HG03442 (cell line): ENCODE results near the gene LGALS1.
A peak's percentile ranks its signal among the peaks of the same experiment; 100 is the strongest.
"Not testable (repeated sequence)": the region's sequence is repeated elsewhere in the genome, so short reads cannot be mapped to it uniquely, and the experiment has no call there.

Experiments
- ATAC-seq: cut with Tn5 transposase; IDR thresholded peaks from one replicate; pipeline ENCODE4 v1.9.1; 2021; ENCODE audit warnings: mild to moderate bottlenecking, moderate library complexity; ENCODE audit not compliant: unreplicated experiment

LGALS1 gene

GRCh38 chr22:37639070-37639760 lies 36.2 kb upstream of the LGALS1 start, which contains the start of gene SH3BP1:
Gene SH3BP1 (plus strand): TSS chr22:37639669. CDS start chr22:37639788, 119 bp downstream.
- ATAC-seq = no peak

GRCh38 chr22:37639771-37640590 lies 35.5 kb upstream of the LGALS1 start:
- ATAC-seq = no peak

- no peak for ATAC-seq
Observed at GRCh38 chr22:37640591-37641560, 34.6 kb upstream of the LGALS1 start.

DNA sequence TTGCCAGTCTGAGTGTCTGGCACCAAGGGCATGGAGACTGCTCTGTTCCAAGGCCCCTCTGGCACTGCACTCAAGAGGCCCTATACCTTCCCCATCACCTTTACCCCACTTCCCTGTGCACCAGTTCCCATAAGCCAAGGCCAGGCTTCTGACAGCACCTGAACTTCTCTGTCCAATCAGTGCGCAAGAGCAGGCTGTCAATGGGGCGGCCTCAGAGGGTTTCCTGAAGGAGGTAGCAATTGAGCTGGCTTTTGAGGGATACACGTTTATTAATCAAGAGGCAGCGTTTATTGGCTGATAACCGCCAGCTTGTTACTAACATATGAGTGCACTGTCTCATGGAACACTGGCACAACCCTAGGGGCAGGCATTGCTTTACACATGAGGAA lies 33.9 kb upstream of the LGALS1 start:
- no peak for ATAC-seq

DNA sequence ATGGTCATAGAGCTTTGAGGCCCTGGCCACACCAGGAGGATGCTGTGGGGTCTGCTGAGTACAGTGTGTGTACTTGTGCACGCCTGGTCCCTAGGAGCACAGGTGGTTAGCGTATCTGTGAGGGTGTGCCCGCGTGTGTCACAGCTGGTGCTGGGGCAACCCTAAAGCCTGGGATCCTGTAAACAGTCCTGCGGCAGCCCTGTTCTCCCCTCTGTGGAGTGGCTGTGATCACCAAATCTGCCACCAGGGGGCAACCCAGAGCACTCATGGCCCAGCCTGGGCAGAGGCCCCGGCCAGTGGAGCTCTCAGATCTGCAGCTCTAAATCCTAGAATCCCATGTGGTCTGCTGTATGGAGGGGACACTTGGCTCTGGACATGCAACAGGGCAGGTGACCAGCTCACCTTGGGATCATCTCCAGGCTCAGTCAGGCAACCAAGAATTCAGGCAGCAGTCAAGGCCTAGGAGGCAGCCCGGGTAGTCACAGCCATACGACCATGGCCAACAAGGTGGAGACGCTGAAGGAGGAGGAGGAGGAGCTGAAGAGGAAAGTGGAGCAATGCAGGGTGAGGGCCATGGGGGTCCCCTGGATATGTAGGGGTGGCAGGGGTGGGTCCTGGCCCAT lies 32.1 kb upstream of the LGALS1 start:
- ATAC-seq = peak; percentile 40

DNA sequence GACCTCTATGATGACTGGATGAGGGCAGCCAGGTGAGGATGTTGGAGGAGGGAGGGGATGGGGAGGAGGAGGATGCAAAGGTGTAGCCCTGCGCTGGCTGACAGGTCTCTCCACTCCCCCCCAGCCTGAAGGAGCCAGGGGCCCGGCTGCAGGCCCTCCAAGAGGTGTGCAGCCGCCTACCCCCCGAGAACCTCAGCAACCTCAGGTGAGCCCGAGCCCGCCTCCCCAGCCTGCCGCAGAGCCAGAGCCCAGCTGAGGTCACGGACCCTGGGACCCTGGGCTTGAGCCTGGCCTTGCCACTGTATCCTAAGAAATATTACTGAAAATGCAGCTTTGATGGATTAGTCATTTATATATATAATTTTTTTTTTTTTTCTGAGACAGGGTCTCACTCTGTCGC lies 28.1 kb upstream of the LGALS1 start:
- ATAC-seq = no peak

DNA sequence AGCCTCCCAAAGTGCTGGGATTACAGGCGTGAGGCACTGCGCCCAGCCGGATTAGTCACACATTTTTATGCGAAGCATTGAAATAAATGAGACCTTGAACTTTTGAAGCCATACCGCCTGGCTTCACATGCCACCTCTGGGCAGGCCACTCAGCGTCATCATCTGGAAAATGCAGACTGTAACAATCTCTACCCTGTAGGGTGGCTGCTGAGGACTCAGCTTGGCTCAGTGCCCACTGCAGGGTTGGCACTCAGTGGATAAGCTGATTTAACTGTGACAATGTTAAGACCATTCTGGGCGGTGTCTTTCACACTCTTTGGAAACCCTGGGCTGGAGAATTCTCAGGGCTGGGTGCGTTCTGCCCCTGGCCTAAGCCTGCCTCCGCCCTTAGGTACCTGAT lies 27.5 kb upstream of the LGALS1 start:
- ATAC-seq = no peak

DNA sequence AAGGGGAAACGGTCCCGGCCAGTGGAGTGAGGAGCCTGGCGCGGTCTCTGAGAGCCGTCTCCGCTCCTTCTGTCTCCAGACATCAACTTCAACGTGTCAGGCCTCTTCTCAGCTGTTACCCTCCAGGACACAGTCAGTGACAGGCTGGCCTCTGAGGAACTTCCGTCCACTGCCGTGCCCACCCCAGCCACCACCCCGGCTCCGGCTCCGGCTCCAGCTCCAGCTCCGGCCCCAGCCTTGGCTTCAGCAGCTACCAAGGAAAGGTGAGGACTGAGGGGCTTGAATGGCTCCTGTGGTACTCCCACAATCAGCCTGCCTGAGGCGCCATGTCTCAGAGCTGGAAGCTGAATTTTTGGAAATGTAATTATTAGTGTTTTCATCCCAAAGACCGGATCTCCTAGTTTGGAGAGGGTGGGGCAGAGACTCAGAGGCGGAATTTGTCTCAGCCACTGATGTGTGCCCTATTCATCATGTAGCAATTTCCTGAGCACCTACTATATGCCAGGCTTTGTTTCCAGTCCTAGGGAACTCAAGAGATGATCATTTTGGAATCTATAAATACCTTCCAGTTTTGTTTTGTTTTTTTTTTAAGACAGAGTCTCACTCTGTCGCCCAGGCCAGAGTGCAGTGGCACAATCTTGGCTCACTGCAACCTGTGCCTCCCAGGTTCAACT lies 24.8 kb upstream of the LGALS1 start:
- no peak for ATAC-seq

GRCh38 chr22:37654563-37655251 lies 20.7 kb upstream of the LGALS1 start:
- ATAC-seq = no peak

- no peak for ATAC-seq
Observed at GRCh38 chr22:37655252-37655563, 20.2 kb upstream of the LGALS1 start.

GRCh38 chr22:37656583-37656982 lies 18.9 kb upstream of the LGALS1 start:
- ATAC-seq = not testable (repeated sequence)

DNA sequence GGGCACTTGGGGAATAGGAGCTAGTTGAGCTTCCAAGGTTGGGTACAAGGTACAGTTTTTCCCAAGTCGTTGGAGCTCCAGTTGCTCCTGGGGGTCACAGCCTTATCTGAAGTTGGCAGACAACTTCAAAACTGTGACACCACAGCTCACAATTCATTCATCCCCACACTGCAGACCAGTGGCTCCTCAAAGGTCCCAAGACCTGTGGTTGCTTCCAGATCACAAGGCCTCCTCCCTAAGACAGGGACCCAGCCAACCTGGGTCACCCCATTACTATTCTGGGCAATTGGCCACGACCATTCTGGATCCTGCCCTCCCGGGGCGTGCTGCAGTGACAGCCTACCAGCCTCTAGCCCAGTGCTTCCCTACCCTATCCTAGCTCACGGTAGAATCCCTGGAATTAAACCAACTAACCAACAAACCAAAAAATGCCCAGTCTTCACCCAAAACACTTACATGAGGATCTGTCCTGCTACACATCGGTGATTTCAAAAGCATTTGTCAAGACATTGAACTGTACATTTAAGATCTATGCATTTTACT lies 17.8 kb upstream of the LGALS1 start:
- ATAC-seq = no peak

DNA sequence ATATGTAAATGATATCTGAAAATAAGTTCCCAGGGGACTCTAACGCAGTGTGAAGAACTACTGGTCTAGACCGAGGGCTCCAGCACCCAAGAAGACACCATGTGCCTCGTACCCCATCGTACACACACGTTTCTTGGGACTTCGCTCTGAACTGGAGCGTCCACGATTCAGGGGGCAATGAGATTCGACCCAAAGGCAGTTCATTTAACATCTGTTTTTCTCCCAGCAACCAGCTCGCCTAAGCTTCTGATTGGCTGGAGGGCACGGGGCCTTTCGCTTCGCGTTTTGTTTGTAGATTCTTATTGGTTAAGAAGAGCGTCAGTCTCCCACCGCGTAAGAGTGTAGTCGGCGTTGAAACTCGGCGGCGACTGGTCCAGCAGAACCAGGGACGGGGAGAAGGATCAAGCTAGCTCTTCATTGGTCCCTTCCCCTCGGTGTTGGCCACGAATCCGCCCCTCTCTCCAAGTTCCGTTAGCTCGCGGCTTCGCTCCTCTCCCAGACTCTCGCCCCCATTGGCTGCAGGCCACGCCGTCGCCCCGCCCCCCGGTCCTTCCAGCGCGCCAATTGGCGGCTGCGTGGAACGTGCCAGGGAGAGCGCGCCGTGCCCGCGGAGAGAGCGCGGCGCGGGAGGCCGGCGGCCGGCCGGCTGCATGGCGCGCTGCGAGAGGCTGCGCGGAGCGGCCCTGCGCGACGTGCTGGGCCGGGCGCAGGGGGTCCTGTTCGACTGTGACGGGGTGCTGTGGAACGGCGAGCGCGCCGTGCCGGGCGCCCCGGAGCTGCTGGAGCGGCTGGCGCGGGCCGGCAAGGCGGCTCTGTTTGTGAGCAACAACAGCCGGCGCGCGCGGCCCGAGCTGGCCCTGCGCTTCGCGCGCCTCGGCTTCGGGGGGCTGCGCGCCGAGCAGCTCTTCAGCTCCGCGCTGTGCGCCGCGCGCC lies 17.0 kb upstream of the LGALS1 start, which contains the start of gene PDXP:
PDXP (plus strand) TSS at position 591 of the 933 bp plus-strand sequence; CDS start at position 651, 60 bp downstream.
- peak; percentile 75 for ATAC-seq

DNA sequence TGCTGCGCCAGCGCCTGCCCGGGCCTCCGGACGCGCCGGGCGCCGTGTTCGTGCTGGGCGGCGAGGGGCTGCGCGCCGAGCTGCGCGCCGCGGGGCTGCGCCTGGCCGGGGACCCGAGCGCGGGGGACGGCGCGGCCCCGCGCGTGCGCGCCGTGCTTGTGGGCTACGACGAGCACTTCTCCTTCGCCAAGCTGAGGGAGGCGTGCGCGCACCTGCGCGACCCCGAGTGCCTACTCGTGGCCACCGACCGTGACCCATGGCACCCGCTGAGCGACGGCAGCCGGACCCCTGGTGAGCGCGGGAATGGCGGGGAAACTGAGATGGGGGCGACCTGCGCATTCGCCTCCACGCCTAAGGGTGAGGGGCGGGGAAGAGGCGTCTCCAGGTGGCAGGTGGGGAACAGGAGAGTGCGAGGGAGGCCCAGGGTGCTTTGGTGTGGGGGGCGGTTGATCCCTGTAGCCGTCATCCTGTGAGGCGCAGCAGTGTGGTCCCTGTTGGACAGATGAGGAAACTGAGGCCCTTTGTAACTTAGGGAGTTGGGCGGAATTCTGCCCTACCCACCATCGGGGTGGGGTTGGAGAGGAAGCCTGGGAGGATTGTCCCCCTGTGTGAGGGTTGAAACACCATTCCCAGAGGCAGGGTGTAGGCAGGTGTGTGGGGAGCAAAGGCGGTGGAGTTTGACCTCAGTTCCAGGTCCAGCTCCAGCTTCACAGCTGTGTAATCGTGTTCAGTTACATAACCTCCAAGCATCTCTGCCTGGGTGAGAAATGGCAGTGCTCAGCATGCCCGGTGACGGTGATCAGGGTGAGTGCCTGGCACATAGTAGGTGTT lies 16.2 kb upstream of the LGALS1 start:
- peak; percentile 9 for ATAC-seq

- ATAC-seq = no peak
Observed at GRCh38 chr22:37659897-37660708, 15.3 kb upstream of the LGALS1 start.

- no peak for ATAC-seq
Observed at GRCh38 chr22:37660709-37661045, 14.8 kb upstream of the LGALS1 start.
